NCI-H1105 treated with DMSO at 0.1 percent for 48 hours (cell line): ENCODE results near the gene ARL8B.
A peak's percentile ranks its signal among the peaks of the same experiment; 100 is the strongest.

ENCODE experiments used
- DNase-seq: peaks from one replicate; lab custom pipeline; 2025; lab: John Stamatoyannopoulos, UW

ARL8B gene

DNA sequence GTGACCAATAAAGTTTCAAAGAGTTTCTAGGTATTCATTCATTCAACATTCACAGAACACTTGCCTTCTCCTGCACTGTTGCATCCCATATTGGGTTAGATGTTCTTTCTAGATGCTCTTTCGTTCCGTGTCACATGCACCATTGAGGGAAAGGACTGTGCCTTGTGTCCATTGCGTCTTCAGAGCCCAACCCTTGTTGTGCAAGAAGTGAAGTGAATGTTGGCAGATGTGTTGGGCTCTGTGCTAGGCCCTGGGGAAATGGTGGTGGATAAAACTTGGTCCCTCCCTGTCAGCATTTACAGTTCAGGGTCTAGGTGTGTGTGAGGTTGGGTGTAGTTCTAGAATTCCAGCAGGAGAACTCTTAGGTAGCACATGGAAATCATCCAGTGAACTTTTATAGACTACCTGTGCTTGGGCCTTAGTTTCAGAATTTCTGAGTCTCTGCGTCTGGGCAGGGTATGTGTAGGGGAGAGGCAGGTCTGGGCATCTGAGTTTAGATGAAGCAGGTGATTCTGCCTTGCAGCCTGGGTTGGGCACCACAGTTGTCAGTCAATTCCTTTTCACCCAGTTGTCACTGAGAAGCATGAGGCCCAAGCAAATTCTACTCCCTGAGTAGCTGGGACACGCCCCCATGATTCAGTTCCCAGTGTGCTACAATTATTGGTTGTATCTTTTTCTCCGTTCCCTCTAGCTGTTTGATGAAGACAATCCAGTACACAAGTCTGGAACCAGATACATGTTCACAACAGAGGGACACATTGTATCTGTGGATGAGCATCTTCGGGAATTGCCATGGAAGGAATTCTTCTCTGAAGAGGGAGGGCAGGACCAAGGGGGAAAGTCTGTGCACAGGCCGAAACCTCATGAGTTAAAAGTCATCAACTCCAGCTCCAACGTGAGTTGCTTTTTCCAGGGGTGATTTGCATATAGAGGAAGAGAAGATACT is 90.8 kb downstream of the ARL8B start:
- DNase-seq: no peak

DNA sequence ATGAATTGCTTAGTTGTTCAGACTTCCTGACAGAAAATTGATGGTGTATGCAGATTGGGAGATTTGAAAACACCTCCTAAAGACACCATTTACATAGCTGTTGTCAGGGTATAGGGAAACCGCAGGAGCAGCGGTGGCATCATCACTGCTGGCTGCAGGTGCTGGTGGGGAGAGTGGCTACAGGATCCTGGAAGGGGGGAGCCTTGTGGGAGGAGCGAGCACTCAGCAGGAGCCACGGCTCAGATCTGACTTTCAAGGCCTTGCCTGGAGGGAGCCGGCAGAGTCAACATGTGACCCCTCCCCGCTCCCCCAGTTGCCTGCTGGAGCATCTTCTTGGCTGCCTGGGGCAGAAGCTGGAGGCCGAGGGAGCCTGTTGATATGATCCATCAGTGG is 91.5 kb downstream of the ARL8B start:
- DNase-seq: no peak

DNA sequence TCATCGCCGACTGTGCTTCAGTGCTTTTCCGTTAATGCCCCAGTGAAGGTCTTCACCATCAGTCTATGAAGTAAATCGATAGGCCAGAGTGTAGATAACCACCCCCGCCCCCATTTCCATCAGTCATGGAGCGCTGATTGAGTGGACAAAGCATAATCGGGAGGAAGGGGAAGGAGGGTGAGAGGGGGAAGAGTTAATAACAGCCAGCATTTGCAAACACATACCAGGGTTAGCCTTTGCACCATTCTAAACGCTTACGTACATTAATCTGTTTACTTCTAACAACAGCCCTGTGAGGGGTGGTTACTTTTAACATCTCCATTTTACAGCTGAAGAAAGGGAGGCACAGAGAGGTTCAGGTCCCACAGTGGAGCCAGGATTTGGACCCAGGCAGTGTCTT is 92.3 kb downstream of the ARL8B start:
- no peak for DNase-seq

GRCh38 chr3:5217824-5218595 is 95.9 kb downstream of the ARL8B start:
- no peak for DNase-seq

DNA sequence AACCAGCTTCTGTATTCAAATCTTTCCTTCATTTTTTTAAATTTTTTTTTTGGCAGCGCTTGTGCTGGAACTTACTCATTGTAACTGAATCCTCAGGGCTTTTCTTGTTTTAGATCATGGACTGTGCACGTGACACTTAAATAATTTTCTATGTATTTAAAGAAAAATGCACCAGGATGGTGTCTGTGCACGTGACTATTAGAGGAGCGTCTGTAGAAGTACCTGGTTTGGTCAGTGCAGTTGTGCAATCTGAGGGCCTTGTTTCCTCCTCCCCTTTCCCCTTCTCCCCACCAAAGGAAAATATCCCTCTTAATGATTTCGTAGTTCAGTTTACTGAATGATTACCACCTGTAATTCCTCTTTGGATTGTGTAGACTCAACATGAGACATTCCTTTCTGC is 96.7 kb downstream of the ARL8B start:
- DNase-seq: no peak

DNA sequence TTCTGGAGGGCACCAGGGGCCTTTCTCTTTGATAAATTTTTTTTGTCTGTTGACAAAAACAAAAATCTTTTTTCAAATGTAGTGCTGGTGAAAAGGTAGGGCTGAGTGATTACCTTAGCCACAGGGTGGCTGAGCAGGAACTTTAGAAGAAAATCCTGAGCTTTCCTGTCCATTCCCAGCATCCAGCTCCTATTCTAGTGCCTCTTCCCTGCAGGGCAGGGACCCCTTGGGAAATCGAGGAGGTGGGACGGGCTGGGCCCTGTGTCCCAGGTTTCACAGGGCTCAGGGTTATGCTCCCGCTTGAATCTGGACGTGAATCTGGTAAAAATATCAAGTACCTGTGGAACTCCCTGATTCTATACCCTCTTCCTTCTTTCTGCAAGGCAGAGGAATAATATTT is 97.1 kb downstream of the ARL8B start:
- DNase-seq: no peak

GRCh38 chr3:5220193-5220592 is 98.1 kb downstream of the ARL8B start:
- DNase-seq: no peak

DNA sequence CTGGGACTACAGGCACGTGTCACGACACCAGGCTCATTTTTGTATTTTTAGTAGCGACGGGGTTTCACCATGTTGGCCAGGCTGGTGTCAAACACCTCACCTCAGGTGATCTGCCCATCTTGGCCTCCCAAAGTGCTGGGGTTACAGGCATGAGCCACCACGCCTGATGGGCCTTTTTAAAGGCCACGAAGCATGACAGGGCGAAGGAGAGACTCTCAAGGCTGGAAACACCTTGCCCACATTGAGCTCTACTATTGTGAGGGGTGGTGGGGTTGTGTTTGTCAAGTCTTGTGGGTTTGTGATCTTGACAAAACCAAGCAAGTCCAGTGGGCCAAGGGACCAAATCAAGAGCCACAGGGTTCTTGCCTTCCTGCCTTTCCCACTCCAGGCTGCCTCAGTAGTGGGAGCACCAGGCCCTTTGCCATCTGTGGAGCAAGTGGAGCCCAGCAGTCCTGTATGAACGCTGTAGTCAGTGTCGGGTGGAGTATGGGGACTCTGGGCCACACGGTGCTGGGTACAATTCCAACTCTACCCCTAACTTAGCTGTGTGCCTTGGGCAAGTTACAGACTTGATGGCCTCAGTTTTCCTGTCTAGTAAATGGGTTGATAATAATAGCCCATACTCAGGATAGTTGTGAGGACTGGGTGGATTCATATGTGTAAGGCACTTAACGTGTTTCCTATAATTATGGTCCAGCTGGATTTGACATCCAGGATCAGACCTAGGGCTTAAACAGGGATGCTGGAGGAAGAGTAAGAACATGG is 98.8 kb downstream of the ARL8B start:
- no peak for DNase-seq

- no peak for DNase-seq
These were observed 99.6 kb downstream of the ARL8B start for GRCh38 chr3:5221701-5222100.

DNA sequence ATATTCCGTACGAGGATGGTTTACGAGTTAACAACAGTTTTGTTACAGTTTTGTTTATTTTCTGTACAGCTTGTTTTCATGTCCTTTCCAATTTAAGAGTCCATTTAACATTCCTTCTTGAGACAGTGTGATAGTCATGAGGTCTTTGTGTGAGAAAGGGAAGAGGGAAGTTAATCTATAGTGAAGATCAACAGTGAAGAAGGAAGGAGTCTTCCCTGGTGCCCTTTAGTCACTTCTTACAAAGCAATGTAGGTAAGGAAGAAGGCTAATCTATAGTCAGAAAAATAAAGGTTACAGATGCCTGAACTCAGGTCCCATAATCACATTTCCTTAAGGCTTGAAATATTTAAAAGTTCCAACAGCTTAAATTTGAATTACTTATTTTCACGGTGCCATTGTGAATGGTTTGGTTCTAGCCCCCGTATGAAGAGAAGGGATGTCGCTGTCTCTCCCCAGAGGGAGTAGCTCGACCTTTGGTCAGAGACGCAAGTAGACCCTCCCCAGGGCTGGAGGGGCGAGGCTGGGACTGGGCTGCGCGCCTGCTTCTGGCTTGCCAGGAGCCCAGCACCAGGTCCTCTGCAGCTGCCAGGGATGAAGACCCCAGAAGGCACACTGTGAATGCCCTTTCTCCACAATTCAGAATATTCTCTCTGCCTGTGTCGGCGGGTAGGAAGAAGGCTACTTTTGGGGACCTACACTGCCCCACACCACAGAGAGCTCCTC is 100.4 kb downstream of the ARL8B start:
- no peak for DNase-seq

DNA sequence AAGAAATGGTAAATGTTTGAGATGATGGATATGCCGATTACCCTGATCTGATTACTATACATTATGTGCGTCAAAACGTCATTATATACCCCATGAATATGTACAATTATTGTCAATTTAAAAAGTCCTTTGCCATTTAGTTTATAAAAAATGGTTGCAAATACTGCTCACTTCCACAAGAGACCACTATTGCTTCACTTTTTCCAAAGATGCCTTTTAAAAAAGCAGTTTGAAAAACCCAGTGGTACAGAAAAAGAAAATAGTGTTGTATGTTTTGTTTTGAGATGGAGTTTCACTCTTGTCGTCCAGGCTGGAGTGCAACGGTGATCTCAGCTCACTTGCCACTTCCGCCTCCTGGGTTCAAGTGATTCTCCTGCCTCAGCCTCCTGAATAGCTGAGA is 104.7 kb downstream of the ARL8B start:
- DNase-seq: peak; percentile 17

DNA sequence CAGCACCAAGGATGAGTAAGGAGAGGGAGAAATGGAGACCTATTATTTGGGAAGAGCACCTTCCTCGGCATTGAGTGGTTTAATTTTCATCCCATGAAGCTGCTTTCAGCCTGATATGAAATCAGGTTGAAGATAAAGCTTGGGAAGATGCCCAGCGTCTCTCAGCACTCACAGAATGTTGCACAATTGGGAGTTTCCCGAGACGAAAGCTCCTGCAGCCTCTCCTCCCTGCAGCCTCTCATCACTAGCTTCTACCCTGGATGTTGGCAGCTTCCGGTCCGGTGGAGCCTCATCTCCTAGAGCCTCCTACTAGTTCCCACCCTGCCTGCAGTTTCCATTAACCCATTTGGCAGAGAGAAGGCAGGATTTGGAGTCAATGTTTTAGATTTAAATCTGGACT is 105.7 kb downstream of the ARL8B start:
- no peak for DNase-seq

- no peak for DNase-seq
These were observed 107.3 kb downstream of the ARL8B start for GRCh38 chr3:5229414-5229813.
